Left hindlimb (tissue), 1 donor: Measurements from ENCODE around the gene CYP4B1.
"Not testable (repeated sequence)": the region's sequence is repeated elsewhere in the genome, so short reads cannot be mapped to it uniquely, and the experiment has no call there.

ENCODE experiments used
- DNase-seq: peaks from one replicate; pipeline ENCODE4 v3.0.0-alpha.2; 2018

Gene CYP4B1

GRCh38 chr1:46798810-46799209 lies at the start of gene CYP4B1:
Gene CYP4B1 (plus strand): TSS chr1:46799046. CDS start chr1:46799082, 36 bp downstream.
- no peak for DNase-seq

- DNase-seq, result no peak
Measured at GRCh38 chr1:46749404-46749803, 49.4 kb upstream of the CYP4B1 start.

GRCh38 chr1:46749921-46750404 lies 48.9 kb upstream of the CYP4B1 start:
- DNase-seq, result no peak

- DNase-seq, result no peak
Measured at GRCh38 chr1:46753985-46754384, 44.9 kb upstream of the CYP4B1 start.

- DNase-seq, result not testable (repeated sequence)
Measured at GRCh38 chr1:46754707-46755106, 44.1 kb upstream of the CYP4B1 start.

GRCh38 chr1:46755121-46755520 lies 43.7 kb upstream of the CYP4B1 start:
- DNase-seq, result no peak

- DNase-seq, result no peak
Measured at GRCh38 chr1:46757247-46757955, 41.4 kb upstream of the CYP4B1 start.

GRCh38 chr1:46757956-46758528 lies 40.8 kb upstream of the CYP4B1 start:
- no peak for DNase-seq

- no peak for DNase-seq
Measured at GRCh38 chr1:46760558-46761166, 38.2 kb upstream of the CYP4B1 start.

GRCh38 chr1:46761740-46762139 lies 37.1 kb upstream of the CYP4B1 start:
- DNase-seq, result no peak

- no peak for DNase-seq
Measured at GRCh38 chr1:46764402-46764801, 34.4 kb upstream of the CYP4B1 start.

GRCh38 chr1:46767649-46768282 lies 31.1 kb upstream of the CYP4B1 start:
- DNase-seq, result no peak

GRCh38 chr1:46768445-46768844 lies 30.4 kb upstream of the CYP4B1 start:
- no peak for DNase-seq

- no peak for DNase-seq
Measured at GRCh38 chr1:46769028-46769740, 29.7 kb upstream of the CYP4B1 start.

GRCh38 chr1:46770541-46770940 lies 28.3 kb upstream of the CYP4B1 start:
- no peak for DNase-seq

- DNase-seq, result no peak
Measured at GRCh38 chr1:46772571-46772970, 26.3 kb upstream of the CYP4B1 start.

- no peak for DNase-seq
Measured at GRCh38 chr1:46774297-46774696, 24.5 kb upstream of the CYP4B1 start.

GRCh38 chr1:46778456-46778855 lies 20.4 kb upstream of the CYP4B1 start:
- DNase-seq, result not testable (repeated sequence)

GRCh38 chr1:46784666-46785065 lies 14.2 kb upstream of the CYP4B1 start:
- no peak for DNase-seq

- DNase-seq, result not testable (repeated sequence)
Measured at GRCh38 chr1:46788634-46789033, 10.2 kb upstream of the CYP4B1 start.

GRCh38 chr1:46790446-46791101 lies 8.3 kb upstream of the CYP4B1 start:
- DNase-seq, result no peak

- DNase-seq, result no peak
Measured at GRCh38 chr1:46793126-46793525, 5.7 kb upstream of the CYP4B1 start.
